ENCODE results near the gene TPPP2.

The TPPP2 gene

DNA sequence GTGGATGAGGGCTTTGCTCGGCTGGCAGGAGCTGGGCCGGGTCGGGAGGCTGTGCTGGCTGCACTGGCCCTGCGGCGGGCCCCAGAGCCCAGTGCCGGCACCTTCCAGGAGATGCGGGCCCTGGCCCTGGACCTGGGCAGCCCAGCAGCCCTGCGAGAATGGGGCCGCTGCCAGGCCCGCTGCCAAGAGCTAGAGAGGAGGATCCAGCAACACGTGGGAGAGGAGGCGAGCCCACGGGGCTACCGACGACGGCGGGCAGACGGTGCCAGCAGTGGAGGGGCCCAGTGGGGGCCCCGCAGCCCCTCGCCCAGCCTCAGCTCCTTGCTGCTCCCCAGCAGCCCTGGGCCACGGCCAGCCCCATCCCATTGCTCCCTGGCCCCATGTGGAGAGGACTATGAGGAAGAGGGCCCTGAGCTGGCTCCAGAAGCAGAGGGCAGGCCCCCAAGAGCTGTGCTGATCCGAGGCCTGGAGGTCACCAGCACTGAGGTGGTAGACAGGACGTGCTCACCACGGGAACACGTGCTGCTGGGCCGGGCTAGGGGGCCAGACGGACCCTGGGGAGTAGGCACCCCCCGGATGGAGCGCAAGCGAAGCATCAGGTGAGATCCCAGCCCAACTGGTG, 51.6 kb downstream of the TPPP2 start:
- no peak for DNase-seq

All from COR-L47 (cell line).